Measurements from ENCODE around the gene SUMO2.

SUMO2 gene

DNA sequence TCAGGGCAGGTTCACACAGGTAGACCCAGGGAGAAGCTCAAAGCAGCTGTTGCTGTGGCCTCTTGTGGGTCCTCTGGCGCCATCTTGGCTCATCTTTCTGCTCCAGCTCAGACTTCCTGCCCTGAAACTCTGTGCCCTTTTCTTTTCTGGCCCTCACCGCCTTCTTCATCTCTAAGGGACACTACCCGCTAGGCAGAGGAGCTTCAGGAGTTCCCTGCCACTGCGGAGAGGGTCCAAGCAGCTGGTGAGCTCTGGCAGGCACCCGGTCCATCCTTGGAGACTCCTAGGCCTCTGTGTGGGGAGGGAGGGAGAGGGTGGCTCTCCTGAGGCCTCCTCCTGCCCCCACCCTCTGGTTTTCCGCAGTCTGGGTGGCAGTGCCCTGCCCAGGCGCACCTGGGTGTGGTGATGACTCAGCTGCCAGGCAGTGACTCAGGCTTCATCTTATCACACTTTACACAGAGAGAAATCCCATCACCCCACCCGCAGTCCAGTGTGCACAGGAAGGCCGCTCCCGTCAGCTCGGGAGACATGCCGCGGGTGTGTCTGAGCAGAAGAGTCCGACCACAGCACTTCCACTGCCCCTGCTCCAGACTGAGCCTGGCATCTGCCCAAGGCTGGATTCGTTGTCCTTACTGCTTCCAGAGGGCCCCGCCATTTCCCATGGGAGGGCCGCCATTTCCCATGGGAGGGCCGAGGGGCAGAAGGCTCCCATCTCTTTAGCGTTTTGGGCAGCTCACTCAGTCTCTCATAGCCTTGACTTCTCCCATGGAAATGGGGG, 58.5 kb downstream of the SUMO2 start:
- peak; percentile 89 for DNase-seq (ENCODE audit: low spot score)

DNA sequence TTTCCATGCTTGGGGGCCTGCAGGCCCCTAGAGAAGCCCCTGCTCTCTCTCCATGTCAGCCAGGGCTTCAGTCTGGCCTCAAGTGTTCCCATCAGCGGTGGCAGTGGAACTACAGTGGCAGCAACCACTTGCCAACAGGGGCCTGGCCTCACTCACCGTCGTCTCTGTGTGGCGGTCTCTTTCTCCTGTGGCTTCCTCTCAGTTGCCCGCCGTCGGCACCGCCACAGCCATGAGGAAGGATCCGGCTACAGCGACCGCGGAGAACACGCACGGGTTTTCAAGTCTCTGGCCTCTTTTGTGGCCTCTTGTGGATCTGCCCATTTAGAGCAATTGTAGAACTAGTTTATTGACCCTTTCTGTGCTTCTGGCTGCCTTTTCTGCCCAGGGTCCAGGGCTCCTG, 64.5 kb downstream of the SUMO2 start:
- no peak for DNase-seq (ENCODE audit: low spot score)

DNA sequence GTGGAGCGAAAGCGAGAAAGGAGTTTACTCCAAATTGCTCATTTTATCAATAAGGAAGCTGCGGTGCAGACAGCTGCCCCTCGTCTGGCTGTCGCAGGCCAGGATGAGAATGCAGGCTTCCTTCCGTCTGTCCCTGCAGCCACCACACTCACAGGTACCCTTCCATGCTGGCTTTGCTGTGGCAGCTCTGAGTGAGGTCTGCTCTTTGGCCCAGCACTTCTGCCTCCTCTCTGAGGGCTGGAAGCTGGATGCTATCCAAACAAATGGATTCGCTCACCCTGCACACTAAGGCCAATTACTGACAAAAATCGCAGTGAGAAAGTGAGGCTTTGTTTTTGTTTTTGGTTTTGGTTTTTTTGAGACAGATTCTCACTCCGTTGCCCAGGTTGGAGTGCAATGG, 66.0 kb downstream of the SUMO2 start:
- no peak for DNase-seq (ENCODE audit: low spot score)

All from kidney capillary endothelial cell (primary cell).